Endothelial cell of umbilical vein (primary cell): ENCODE results near the gene PKHD1. TPM values are rescaled to one million over a fixed set of nuclear protein-coding genes. Genes with fewer than 3 reads are reported as not detected.
A peak's percentile ranks its signal among the peaks of the same experiment; 100 is the strongest.

Experiments
- BruUV-seq: library from RNA; stranded (reverse); fragments of 400-500 nt; replicated peaks from 2 replicates; lab custom pipeline; 2021; lab: Mats Ljungman, UMichigan
- CTCF ChIA-PET: fragments of 300-600, 350-600 bp; sonication (Branson Sonifier 250); formaldehyde crosslinking; loops from one replicate; lab custom pipeline; 2021; ENCODE audit warnings: antibody characterized with exemption, inconsistent platforms; lab: Charles Lee
- POLR2A ChIA-PET: fragments of 300-600, 350-600 bp; sonication (Branson Sonifier 250); formaldehyde crosslinking; loops from one replicate; lab custom pipeline; 2021; ENCODE audit warnings: antibody characterized with exemption, inconsistent platforms; lab: Charles Lee
- DNase-seq: peaks from one replicate; pipeline ENCODE4 v3.0.0-alpha.2; 2011; ENCODE audit warnings: low read depth, low spot score
- FAIRE-seq: peaks from 2 replicates; lab custom pipeline; 2011; peaks lifted over from hg19 to GRCh38; lab: Jason Lieb, UNC
- H2AFZ ChIP-seq: 2 replicates; pipeline ENCODE4 v1.6.0; 2012; ENCODE audit warnings: low read depth, low read length, control low read depth, inconsistent platforms
- H3K27ac ChIP-seq: 2 replicates; pipeline ENCODE4 v1.5.1; 2011; ENCODE audit warnings: low read depth, mild to moderate bottlenecking, control low read depth, low read length, moderate library complexity; ENCODE audit not compliant: insufficient read depth
- H3K27me3 ChIP-seq, 2 experiments: 2 replicates each; pipeline versions ENCODE4 v1.6.0 to v1.6.1; 2011; ENCODE audit warnings: low read length in 2 of 2, mixed read lengths in 1 of 2; ENCODE audit not compliant: control insufficient read depth in 2 of 2, insufficient read depth in 2 of 2
- H3K36me3 ChIP-seq, 2 experiments: 2 replicates in 1 of 2; 3 replicates in 1 of 2; pipeline ENCODE4 v1.5.1; 2011; ENCODE audit warnings: low read length in 2 of 2, mild to moderate bottlenecking in 1 of 2, moderate library complexity in 1 of 2; ENCODE audit not compliant: control insufficient read depth in 2 of 2, insufficient read depth in 2 of 2; ENCODE audit errors: extremely low read depth in 1 of 2
- H3K4me1 ChIP-seq: 3 replicates; pipeline ENCODE4 v1.5.1; 2011; ENCODE audit warnings: mild to moderate bottlenecking, low read length; ENCODE audit not compliant: control insufficient read depth, insufficient read depth; ENCODE audit errors: extremely low read depth
- H3K4me2 ChIP-seq: 2 replicates; pipeline ENCODE4 v1.6.1; 2011; ENCODE audit warnings: low read length, control low read depth, mixed read lengths; ENCODE audit not compliant: insufficient read depth
- H3K4me3 ChIP-seq, 3 experiments: fragments of 200-600 bp in 1 of 3; sonication (generic), shearing (Covaris generic) in 1 of 3; replicated peaks in 1 of 3; 2 replicates each; pipeline ENCODE4 v1.5.1; 2011 to 2016; ENCODE audit warnings: control low read depth in 3 of 3, low read length in 3 of 3, mild to moderate bottlenecking in 2 of 3, inconsistent platforms in 1 of 3, low read depth in 1 of 3, moderate library complexity in 1 of 3; ENCODE audit not compliant: insufficient read depth in 1 of 3
- H3K79me2 ChIP-seq: 2 replicates; pipeline ENCODE4 v1.6.0; 2012; ENCODE audit warnings: low read length, inconsistent platforms; ENCODE audit not compliant: control insufficient read depth, insufficient read depth
- H3K9ac ChIP-seq: replicated peaks from 2 replicates; pipeline ENCODE3; 2011; ENCODE audit warnings: low read length, control low read depth; ENCODE audit not compliant: insufficient read depth; ENCODE audit errors: extremely low read depth
- H3K9me1 ChIP-seq: replicated peaks from 3 replicates; pipeline ENCODE4 v1.6.0; 2011; ENCODE audit warnings: mild to moderate bottlenecking, low read length; ENCODE audit not compliant: control insufficient read depth, insufficient read depth; ENCODE audit errors: extremely low read depth
- H3K9me3 ChIP-seq: replicated peaks from 2 replicates; pipeline ENCODE4 v1.5.1; 2012; ENCODE audit warnings: low read length, inconsistent platforms; ENCODE audit not compliant: control insufficient read depth, insufficient read depth
- H4K20me1 ChIP-seq: replicated peaks from 2 replicates; pipeline ENCODE3; 2011; ENCODE audit warnings: mild to moderate bottlenecking, low read length; ENCODE audit not compliant: control insufficient read depth, insufficient read depth; ENCODE audit errors: extremely low read depth
- CTCF ChIP-seq, 2 donors: IDR thresholded peaks; 1 replicate in 1 of 2; 2 replicates in 1 of 2; pipeline ENCODE4 v1.5.1; 2011; ENCODE audit warnings: low read length in 2 of 2, mild to moderate bottlenecking in 2 of 2, moderate library complexity in 2 of 2, control low read depth in 1 of 2, inconsistent platforms in 1 of 2, low read depth in 1 of 2; ENCODE audit not compliant: insufficient read depth in 1 of 2; ENCODE audit errors: extremely low read depth in 1 of 2
- EZH2 ChIP-seq: IDR thresholded peaks from 2 replicates; pipeline ENCODE4 v1.6.1; 2012; ENCODE audit warnings: borderline replicate concordance, low read depth, mild to moderate bottlenecking, moderate library complexity, low read length, inconsistent platforms; ENCODE audit not compliant: severe bottlenecking
- FOS ChIP-seq: IDR thresholded peaks from 2 replicates; pipeline ENCODE4 v1.6.1; 2011; ENCODE audit warnings: mild to moderate bottlenecking, low read length, moderate library complexity, borderline replicate concordance; ENCODE audit not compliant: insufficient read depth
- GATA2 ChIP-seq: IDR thresholded peaks from 2 replicates; pipeline ENCODE4 v1.7.0; 2011; ENCODE audit warnings: low read depth, mild to moderate bottlenecking, moderate library complexity, mixed read lengths, low read length; ENCODE audit not compliant: insufficient read length, insufficient read depth
- JUN ChIP-seq: IDR thresholded peaks from 2 replicates; pipeline ENCODE4 v1.6.1; 2011; ENCODE audit warnings: borderline replicate concordance, low read depth; ENCODE audit not compliant: insufficient read length, insufficient read depth
- MAX ChIP-seq: IDR thresholded peaks from 2 replicates; pipeline ENCODE4 v1.6.1; 2011; ENCODE audit not compliant: insufficient read depth, insufficient read length
- MYC ChIP-seq: IDR thresholded peaks from one replicate; pipeline ENCODE4 v1.6.1; 2011; ENCODE audit warnings: mild to moderate bottlenecking, low read depth, low read length
- POLR2A ChIP-seq: IDR thresholded peaks from 2 replicates; pipeline ENCODE4 v1.6.1; 2012; ENCODE audit warnings: low read depth, mild to moderate bottlenecking, control low read depth, low read length
- POLR2AphosphoS5 ChIP-seq: IDR thresholded peaks from 2 replicates; pipeline ENCODE4 v1.6.1; 2012; ENCODE audit warnings: low read depth, mild to moderate bottlenecking, control low read depth, low read length, moderate library complexity; ENCODE audit not compliant: insufficient read depth
- dilution Hi-C: fragments of 300-500 bp; cut with MboI; formaldehyde crosslinking; loops from one replicate; pipeline ENCODE4 v1.15.0; 2019; ENCODE audit warnings: low sequenced_read_pairs; ENCODE audit not compliant: extremely low pct_ligation_motif_present
- intact Hi-C: fragments of 100-400 bp; cut with micrococcal nuclease; formaldehyde crosslinking; loops from one replicate; pipeline ENCODE4 v1.10.0; 2022
- polyA plus RNA-seq, 4 experiments: library from polyadenylated mRNA; depleted of rRNA in 3 of 4; stranded (reverse) in 3 of 4; unstranded in 1 of 4; fragments of >200 nt; gene quantifications; 2 replicates each; pipeline versions ENCODE4 v1.2.1 to v1.2.3, GENCODE V29; 2011 to 2012; ENCODE audit warnings: missing spikeins in 1 of 4
- total RNA-seq: library from RNA; stranded (reverse); gene quantifications from 2 replicates; pipeline ENCODE4 v1.2.3, GENCODE V29; 2021

PKHD1 gene
- total and polyA plus RNA-seq, 2 donors (not counting 3 experiments of a cell fraction or from before 2014, with no cell fraction given): not detected

GRCh38 chr6:52098721-52099120 is 11.3 kb upstream of the PKHD1 start:
- H3K9me3 ChIP-seq: no peaks in the 10 kb centered on the region
- no TSS peak for BruUV-seq
- intact Hi-C loops (loop anchor here (1.0 kb wide), 1 partner anchor 136 kb away; no protein-coding TSS in a partner anchor), dilution Hi-C loops (no loop called here)
- no peaks in the 10 kb centered on the region for H3K9me1 ChIP-seq
- no peak overlapping the region for H3K9ac ChIP-seq
- TF ChIP-seq MYC (no peak), EZH2 (no peak), CTCF (IDR thresholded peaks at IDR 0.05; ENCODE audit: extremely low read depth in 1 of 2, insufficient read depth in 1 of 2, low read depth in 1 of 2, low read length in 2 of 2) (no peak), JUN (no peak), POLR2AphosphoS5 (no peak), MAX (no peak), FOS (no peak), POLR2A (no peak), GATA2 (no peak)
- peak; percentile 3 for DNase-seq
- no peaks in the 10 kb centered on the region for H3K27me3 ChIP-seq
- ChIA-PET CTCF (interaction anchor here (1.4 kb wide), 1 partner anchor 49 kb away, joined by 3 read pairs; no protein-coding TSS in a partner anchor), POLR2A (no interaction called here)
- FAIRE-seq: no peak
- H3K4me2 ChIP-seq: no peak overlapping the region
- no peak overlapping the region for H2AFZ ChIP-seq
- no peaks in the 10 kb centered on the region for H3K79me2 ChIP-seq
- H3K4me3 ChIP-seq: no peak overlapping the region
- no peaks in the 10 kb centered on the region for H3K36me3 ChIP-seq
- H3K4me1 ChIP-seq: no peaks in the 10 kb centered on the region
- H3K27ac ChIP-seq: no peak overlapping the region
- H4K20me1 ChIP-seq: no peaks in the 10 kb centered on the region
